CD4-positive, alpha-beta T cell (primary cell): Measurements from ENCODE around the gene TVP23A. TPM values are rescaled to one million over a fixed set of nuclear protein-coding genes. Genes with fewer than 3 reads are reported as not detected.

Source experiments
- ATAC-seq: fragments of 200-7000 bp; cut with Tn5 transposase; one replicate; pipeline ENCODE4 v1.10.0; 2022; ENCODE audit warnings: mild to moderate bottlenecking; ENCODE audit not compliant: poor library complexity
- CTCF ChIA-PET: fragments of 350-600 bp; sonication (Branson Sonifier 250); formaldehyde crosslinking; loops from one replicate; lab custom pipeline; 2021; ENCODE audit warnings: antibody characterized with exemption, inconsistent platforms; lab: Charles Lee
- POLR2A ChIA-PET: fragments of 350-600 bp; sonication (Branson Sonifier 250); formaldehyde crosslinking; loops from one replicate; lab custom pipeline; 2021; ENCODE audit warnings: antibody characterized with exemption, inconsistent platforms; lab: Charles Lee
- DNase-seq, 14 experiments: peaks; one replicate each; pipeline ENCODE4 v3.0.0-alpha.2; 2013 to 2020; ENCODE audit warnings: mixed read lengths in 2 of 14
- H3K27ac ChIP-seq, 2 donors: one replicate each; pipeline versions ENCODE4 v1.5.1 to v1.7.0; 2013; ENCODE audit warnings: low read length in 2 of 2, low read depth in 1 of 2, mild to moderate bottlenecking in 1 of 2
- H3K27me3 ChIP-seq, 2 experiments: 1 replicate in 1 of 2; 2 replicates in 1 of 2; pipeline versions ENCODE4 v1.6.1 to v1.7.0; 2013; ENCODE audit warnings: low read length in 2 of 2, control low read depth in 1 of 2, mild to moderate bottlenecking in 1 of 2, moderate library complexity in 1 of 2; ENCODE audit not compliant: insufficient read depth in 2 of 2, control insufficient read depth in 1 of 2
- H3K36me3 ChIP-seq: one replicate; pipeline ENCODE4 v1.6.1; 2013; ENCODE audit warnings: low read length, control low read depth; ENCODE audit not compliant: insufficient read depth
- H3K4me1 ChIP-seq: one replicate; pipeline ENCODE4 v1.6.1; 2013; ENCODE audit warnings: low read length, control low read depth; ENCODE audit not compliant: insufficient read depth
- H3K4me3 ChIP-seq: one replicate; pipeline ENCODE4 v1.5.1; 2013; ENCODE audit warnings: mild to moderate bottlenecking, low read length, moderate library complexity
- H3K9me3 ChIP-seq, 2 experiments: 1 replicate in 1 of 2; 2 replicates in 1 of 2; pipeline versions ENCODE4 v1.6.1 to v1.7.0; 2013; ENCODE audit warnings: low read length in 2 of 2, mild to moderate bottlenecking in 2 of 2, control low read depth in 1 of 2, moderate library complexity in 1 of 2; ENCODE audit not compliant: control insufficient read depth in 1 of 2, insufficient read depth in 1 of 2
- H3K27ac Mint-ChIP-seq: one replicate; pipeline ENCODE4 v1.8.0; 2020; ENCODE audit warnings: mixed read lengths
- H3K27me3 Mint-ChIP-seq: one replicate; pipeline ENCODE4 v1.8.0; 2021; ENCODE audit warnings: mixed read lengths
- H3K36me3 Mint-ChIP-seq: one replicate; pipeline ENCODE4 v1.8.0; 2021; ENCODE audit warnings: low read depth, mixed read lengths
- H3K4me1 Mint-ChIP-seq: one replicate; pipeline ENCODE4 v1.8.0; 2021; ENCODE audit warnings: low read depth, mixed read lengths
- H3K4me3 Mint-ChIP-seq: one replicate; pipeline ENCODE4 v1.8.0; 2020; ENCODE audit warnings: mild to moderate bottlenecking, mixed read lengths
- H3K9me3 Mint-ChIP-seq: one replicate; pipeline ENCODE4 v1.8.0; 2020; ENCODE audit warnings: mixed read lengths
- CTCF ChIP-seq: fragments of 200-600 bp; IDR thresholded peaks from one replicate; pipeline ENCODE4 v1.8.0; 2022; ENCODE audit warnings: antibody characterized with exemption, mild to moderate bottlenecking
- intact Hi-C, 2 experiments: fragments of 100-400 bp; cut with DNase I in 1 of 2; cut with micrococcal nuclease in 1 of 2; formaldehyde crosslinking; loops; one replicate each; pipeline versions ENCODE4 v1.15.1 to v1.9.0; 2023 to 2025; cut with DNase I, micrococcal nuclease
- total RNA-seq, 174 experiments: library from RNA in 2 of 174; stranded (reverse) in 2 of 174; gene quantifications; one replicate each; pipeline ENCODE4 v1.2.3 and lab custom pipeline; 2021 to 2026

TVP23A gene
- total RNA-seq, 2 experiments from 2014 or later = not detected

GRCh38 chr16:10767127-10767526 lies 51.5 kb downstream of the TVP23A start:
- POLR2A ChIA-PET = no interaction called here
- Mint-ChIP-seq H3K4me3 (no peak overlapping the region), H3K27me3 (no peaks in the 10 kb centered on the region), H3K4me1 (peaks cover 6% of the 10 kb centered on the region), H3K36me3 (peaks cover 64% of the 10 kb centered on the region), H3K9me3 (no peaks in the 10 kb centered on the region), H3K27ac (no peak overlapping the region)
- CTCF ChIA-PET = no interaction called here
- peaks cover 0 to 16% of the 10 kb centered on the region in 2 experiments for H3K9me3 ChIP-seq
- H3K27ac ChIP-seq = no peak overlapping the region
- DNase-seq (no peak), ATAC-seq (no peak)
- intact Hi-C loops = no loop called here
- H3K27me3 ChIP-seq = no peaks in the 10 kb centered on the region
- no peak for TF ChIP-seq CTCF
- H3K36me3 ChIP-seq = peaks cover 39% of the 10 kb centered on the region
- no peak overlapping the region for H3K4me3 ChIP-seq
- H3K4me1 ChIP-seq = peaks cover 12% of the 10 kb centered on the region

GRCh38 chr16:10765772-10766171 lies 52.8 kb downstream of the TVP23A start:
- Histone ChIP-seq H3K4me1 (peaks cover 12% of the 10 kb centered on the region), H3K4me3 (no peak overlapping the region), H3K27me3 (no peaks in the 10 kb centered on the region), H3K27ac (no peak overlapping the region), H3K36me3 (peaks cover 53% of the 10 kb centered on the region), H3K9me3 (peaks cover 0 to 16% of the 10 kb centered on the region in 2 experiments)
- POLR2A ChIA-PET = no interaction called here
- no peak for TF ChIP-seq CTCF
- ATAC-seq (no peak), DNase-seq (peak in 3 of 14 experiments; percentile 37 to 61 (median 50))
- Mint-ChIP-seq H3K27ac (peak overlapping the region; percentile 72), H3K36me3 (peaks cover 77% of the 10 kb centered on the region), H3K4me3 (no peak overlapping the region), H3K27me3 (no peaks in the 10 kb centered on the region), H3K4me1 (peaks cover 1% of the 10 kb centered on the region), H3K9me3 (no peaks in the 10 kb centered on the region)
- intact Hi-C loops = no loop called here
- CTCF ChIA-PET = interaction anchor here (0.6 kb wide), 1 partner anchor 9 kb away, joined by 3 read pairs; no protein-coding TSS in a partner anchor

- ATAC-seq (no peak), DNase-seq (no peak)
- H3K9me3 Mint-ChIP-seq = no peaks in the 10 kb centered on the region
- Histone ChIP-seq H3K27me3 (no peaks in the 10 kb centered on the region), H3K4me3 (no peak overlapping the region), H3K9me3 (peaks cover 0 to 16% of the 10 kb centered on the region in 2 experiments), H3K4me1 (peaks cover 9% of the 10 kb centered on the region), H3K27ac (no peak overlapping the region), H3K36me3 (peaks cover 61% of the 10 kb centered on the region)
- intact Hi-C loops = no loop called here
- H3K4me3 Mint-ChIP-seq = no peak overlapping the region
- no peak overlapping the region for H3K27ac Mint-ChIP-seq
- TF ChIP-seq CTCF = no peak
- no peaks in the 10 kb centered on the region for H3K4me1 Mint-ChIP-seq
- no peaks in the 10 kb centered on the region for H3K27me3 Mint-ChIP-seq
- H3K36me3 Mint-ChIP-seq = peaks cover 92% of the 10 kb centered on the region
- CTCF ChIA-PET = no interaction called here
- POLR2A ChIA-PET = no interaction called here
Observed at GRCh38 chr16:10763456-10763855, 55.1 kb downstream of the TVP23A start.
